ENCODE measurements around the gene NDUFB3.
"Not testable (repeated sequence)": the region's sequence is repeated elsewhere in the genome, so short reads cannot be mapped to it uniquely, and the experiment has no call there.

NDUFB3 gene

GRCh38 chr2:201071479-201072200 is at the start of gene NDUFB3, which contains the start of gene HYCC2:
NDUFB3 (plus strand) TSS chr2:201072001; CDS start chr2:201078883, 6,882 bp downstream.
HYCC2 (minus strand) TSS chr2:201071671; CDS start chr2:201024009, 47,662 bp downstream.
- DNase-seq, result peak; percentile 72

- no peak for DNase-seq
Observed at GRCh38 chr2:201024518-201024917, 47.3 kb upstream of the NDUFB3 start.

GRCh38 chr2:201034355-201034754 is 37.4 kb upstream of the NDUFB3 start:
- not testable (repeated sequence) for DNase-seq

- not testable (repeated sequence) for DNase-seq
Observed at GRCh38 chr2:201038361-201038760, 33.4 kb upstream of the NDUFB3 start.

GRCh38 chr2:201038855-201039254 is 32.9 kb upstream of the NDUFB3 start:
- no peak for DNase-seq

GRCh38 chr2:201040867-201041628 is 30.8 kb upstream of the NDUFB3 start:
- no peak for DNase-seq

- DNase-seq, result not testable (repeated sequence)
Observed at GRCh38 chr2:201042451-201042850, 29.4 kb upstream of the NDUFB3 start.

GRCh38 chr2:201043050-201043449 is 28.8 kb upstream of the NDUFB3 start:
- not testable (repeated sequence) for DNase-seq

- no peak for DNase-seq
Observed at GRCh38 chr2:201046881-201047280, 24.9 kb upstream of the NDUFB3 start.

- DNase-seq, result no peak
Observed at GRCh38 chr2:201049455-201049854, 22.3 kb upstream of the NDUFB3 start.

- no peak for DNase-seq
Observed at GRCh38 chr2:201057087-201057521, 14.7 kb upstream of the NDUFB3 start.

GRCh38 chr2:201057715-201058248 is 14.0 kb upstream of the NDUFB3 start:
- DNase-seq, result no peak

GRCh38 chr2:201058914-201059313 is 12.9 kb upstream of the NDUFB3 start:
- no peak for DNase-seq

- DNase-seq, result no peak
Observed at GRCh38 chr2:201059961-201060755, 11.6 kb upstream of the NDUFB3 start.

GRCh38 chr2:201063516-201063915 is 8.3 kb upstream of the NDUFB3 start:
- DNase-seq, result not testable (repeated sequence)

GRCh38 chr2:201064797-201065329 is 6.9 kb upstream of the NDUFB3 start:
- no peak for DNase-seq

- no peak for DNase-seq
Observed at GRCh38 chr2:201070948-201071478, 788 bp upstream of the NDUFB3 start.

- no peak for DNase-seq
Observed at GRCh38 chr2:201072201-201072530, 365 bp downstream of the NDUFB3 start.

GRCh38 chr2:201073071-201073470 is 1.3 kb downstream of the NDUFB3 start:
- DNase-seq, result no peak

GRCh38 chr2:201074996-201075395 is 3.2 kb downstream of the NDUFB3 start:
- no peak for DNase-seq

GRCh38 chr2:201084863-201085262 is 13.1 kb downstream of the NDUFB3 start:
- no peak for DNase-seq

- DNase-seq, result no peak
Observed at GRCh38 chr2:201090574-201090973, 18.8 kb downstream of the NDUFB3 start.
